GM18868 (cell line): ENCODE measurements around the gene SLC24A4.
"Not testable (repeated sequence)": the region's sequence is repeated elsewhere in the genome, so short reads cannot be mapped to it uniquely, and the experiment has no call there.

Source experiments
- ATAC-seq: cut with Tn5 transposase; IDR thresholded peaks from one replicate; pipeline ENCODE4 v1.9.1; 2021; ENCODE audit warnings: mild to moderate bottlenecking, moderate library complexity; ENCODE audit not compliant: unreplicated experiment

Gene SLC24A4

GRCh38 chr14:92515546-92516343 is 192.8 kb downstream of the SLC24A4 start:
- ATAC-seq = no peak

- ATAC-seq = no peak
These were observed 193.5 kb downstream of the SLC24A4 start for GRCh38 chr14:92516344-92516965.

GRCh38 chr14:92516966-92517506 is 194.1 kb downstream of the SLC24A4 start:
- ATAC-seq = no peak

GRCh38 chr14:92517761-92518160 is 194.8 kb downstream of the SLC24A4 start:
- ATAC-seq = no peak

- no peak for ATAC-seq
These were observed 196.5 kb downstream of the SLC24A4 start for GRCh38 chr14:92519246-92520101.

- no peak for ATAC-seq
These were observed 197.4 kb downstream of the SLC24A4 start for GRCh38 chr14:92520102-92521057.

DNA sequence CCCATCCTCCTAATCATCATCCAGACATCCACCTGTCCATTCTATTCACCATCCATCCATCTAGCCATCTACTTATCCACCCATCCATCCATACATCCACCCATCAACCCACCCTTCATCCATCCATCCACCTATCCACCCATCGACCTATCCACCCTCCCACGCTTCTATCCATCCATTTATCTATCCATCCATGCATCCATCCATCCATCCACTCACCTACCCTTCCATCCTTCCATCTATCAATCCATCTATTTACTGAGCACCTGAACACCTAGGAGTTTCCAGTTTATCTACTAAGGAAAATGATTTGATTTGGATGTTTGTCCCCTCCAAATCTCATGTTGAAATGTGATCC is 198.1 kb downstream of the SLC24A4 start:
- no peak for ATAC-seq

DNA sequence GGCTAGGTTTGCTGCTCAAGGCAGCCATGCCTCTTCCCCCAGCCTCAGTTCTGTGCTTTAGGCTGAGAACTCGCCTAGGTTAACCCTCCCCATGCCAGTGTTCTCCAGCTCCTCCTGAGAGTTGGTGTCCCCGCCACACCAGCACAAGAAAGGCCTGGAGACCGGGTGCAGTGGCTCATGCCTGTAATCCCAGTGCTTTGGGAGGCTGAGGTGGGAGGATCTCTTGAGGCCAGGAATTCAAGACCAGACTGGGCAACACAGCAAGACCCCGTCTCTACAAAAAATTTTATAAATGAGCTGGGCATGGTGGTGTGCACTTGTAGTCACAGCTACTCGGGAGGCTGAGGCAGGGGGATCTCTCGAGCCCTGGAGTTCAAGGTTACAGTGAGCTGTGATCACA is 200.8 kb downstream of the SLC24A4 start:
- ATAC-seq = no peak

DNA sequence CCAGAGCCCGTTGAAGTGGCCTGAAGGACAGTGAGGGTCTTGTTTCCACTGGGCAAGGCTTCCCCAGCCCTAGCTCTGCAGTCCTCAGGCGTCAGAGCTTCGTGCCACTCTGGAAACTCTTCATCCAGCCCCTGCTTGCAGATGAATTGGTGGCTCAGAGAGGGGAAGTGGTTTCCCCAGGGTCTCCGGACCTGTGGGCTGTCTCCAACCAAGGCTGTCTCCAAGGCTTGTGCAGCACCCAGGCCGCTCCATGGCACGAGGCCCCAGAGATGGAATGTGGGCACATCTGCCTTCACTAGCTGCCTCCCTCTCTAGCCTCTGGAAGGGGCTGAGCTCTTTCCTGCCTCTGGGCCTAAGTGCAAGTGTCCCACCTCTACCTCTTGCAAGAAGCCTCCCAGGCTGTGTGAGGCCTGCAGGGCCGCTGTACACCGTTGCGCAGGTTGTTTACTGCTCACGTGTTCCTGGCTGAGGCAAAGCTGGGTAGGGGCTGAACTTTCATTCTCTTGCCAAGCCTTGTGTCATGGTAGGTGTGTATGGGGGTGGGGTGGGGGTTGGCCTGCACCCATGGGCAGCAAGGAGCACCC is 201.7 kb downstream of the SLC24A4 start:
- no peak for ATAC-seq

DNA sequence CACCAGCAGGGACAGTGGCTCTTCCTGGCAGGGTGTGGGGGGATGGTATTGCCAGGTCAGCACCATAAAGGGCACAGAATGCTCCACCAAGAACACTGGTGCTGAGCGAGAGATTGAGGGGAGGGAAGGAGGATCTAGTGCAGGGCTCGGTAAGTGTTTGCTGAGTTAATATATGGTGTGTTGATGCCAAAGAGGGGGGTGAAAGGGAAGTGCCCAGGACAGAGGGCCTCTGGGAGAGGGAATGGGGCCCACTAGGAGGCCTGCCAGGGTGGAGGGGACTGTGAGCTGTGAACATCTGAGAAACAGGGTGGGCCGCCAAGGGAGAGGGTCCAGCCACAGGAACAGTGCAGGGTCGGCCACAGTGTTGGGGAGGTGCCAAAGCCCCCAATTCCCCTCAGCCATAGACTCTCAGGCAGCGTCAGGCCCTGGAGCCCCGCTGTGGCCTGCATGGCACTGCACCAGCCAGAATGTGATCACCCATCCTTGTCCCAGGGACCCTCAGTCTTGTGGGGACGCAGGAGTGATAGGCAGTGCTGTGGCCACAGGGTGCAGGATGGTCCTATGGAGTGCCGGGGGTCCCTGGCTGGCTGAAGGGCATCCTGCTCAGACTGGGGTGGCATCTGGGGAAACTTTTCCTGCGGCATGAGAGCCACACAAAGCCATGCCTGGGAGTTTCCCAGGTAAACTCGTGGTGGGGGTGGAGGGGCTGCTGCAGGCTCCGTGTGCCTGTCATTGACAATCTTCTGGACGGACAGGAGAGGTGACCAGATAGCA is 202.5 kb downstream of the SLC24A4 start:
- ATAC-seq = no peak

- no peak for ATAC-seq
These were observed 204.8 kb downstream of the SLC24A4 start for GRCh38 chr14:92527721-92528120.

- no peak for ATAC-seq
These were observed 205.6 kb downstream of the SLC24A4 start for GRCh38 chr14:92528486-92529100.

GRCh38 chr14:92529903-92530302 is 206.9 kb downstream of the SLC24A4 start:
- ATAC-seq = no peak

- ATAC-seq = no peak
These were observed 208.3 kb downstream of the SLC24A4 start for GRCh38 chr14:92531106-92531873.

- no peak for ATAC-seq
These were observed 209.7 kb downstream of the SLC24A4 start for GRCh38 chr14:92532490-92533163.

GRCh38 chr14:92534932-92535643 is 212.1 kb downstream of the SLC24A4 start:
- no peak for ATAC-seq

DNA sequence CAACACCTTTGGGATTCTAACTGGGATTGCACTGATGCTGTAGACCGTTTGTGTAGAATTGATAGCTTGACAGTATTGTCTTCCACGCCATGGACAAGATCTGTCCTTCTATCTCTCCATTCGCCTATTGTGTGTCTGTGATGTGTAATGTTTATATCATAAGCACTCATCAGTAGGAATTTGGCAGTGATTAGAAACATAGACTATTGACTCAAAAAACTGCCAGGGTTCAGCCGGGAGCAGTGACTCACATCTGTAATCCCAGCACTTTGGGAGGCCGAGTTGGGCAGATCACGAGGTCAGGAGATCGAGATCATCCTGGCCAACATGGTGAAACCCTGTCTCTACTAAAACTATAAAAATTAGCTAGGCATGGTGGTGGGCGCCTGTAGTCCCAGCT is 213.3 kb downstream of the SLC24A4 start:
- not testable (repeated sequence) for ATAC-seq
